NT2/D1 (cell line): Measurements from ENCODE around the gene AGRN.

ENCODE experiments used
- SUZ12 ChIP-seq: IDR thresholded peaks from 2 replicates; pipeline ENCODE4 v1.6.1; 2011; ENCODE audit not compliant: insufficient read length, insufficient read depth; ENCODE audit errors: extremely low read depth
- YY1 ChIP-seq: IDR thresholded peaks from 2 replicates; pipeline ENCODE4 v1.6.1; 2011; ENCODE audit not compliant: insufficient read length, insufficient read depth
- ZNF274 ChIP-seq: IDR thresholded peaks from 2 replicates; pipeline ENCODE4 v1.6.1; 2011; ENCODE audit warnings: mild to moderate bottlenecking, low read depth, low read length

GRCh38 chr1:1045129-1045528 is 25.2 kb downstream of the AGRN start:
- TF ChIP-seq ZNF274 (no peak), YY1 (no peak), SUZ12 (no peak)
